HepG2 (cell line): Measurements from ENCODE around the gene TTC19. TPM values are rescaled to one million over a fixed set of nuclear protein-coding genes. Genes with fewer than 3 reads are reported as not detected.

Experiments used
- ATAC-seq: fragments of 200-7000 bp; cut with Tn5 transposase; 3 replicates; pipeline ENCODE4 v1.9.1; 2020; ENCODE audit warnings: mild to moderate bottlenecking, moderate library complexity
- BruUV-seq: library from RNA; stranded (reverse); fragments of 400-500 nt; replicated peaks from 2 replicates; lab custom pipeline; 2021; lab: Mats Ljungman, UMichigan
- CTCF ChIA-PET: fragments of 300-600 bp; formaldehyde crosslinking; extraction: SDS; loops from one replicate; lab custom pipeline; 2021; ENCODE audit warnings: low total read pairs, inconsistent platforms, low intra/inter-chr PET ratio; lab: Yijun Ruan, JAX
- POLR2A ChIA-PET: fragments of 350-600 bp; sonication (Branson Sonifier 250); formaldehyde crosslinking; loops from one replicate; lab custom pipeline; 2020; ENCODE audit warnings: antibody characterized with exemption, inconsistent platforms; lab: Yijun Ruan, JAX
- DNase-seq: peaks from one replicate; pipeline ENCODE4 v3.0.0-alpha.2; 2015; ENCODE audit warnings: low spot score
- FAIRE-seq: peaks from 3 replicates; lab custom pipeline; 2011; peaks lifted over from hg19 to GRCh38; lab: Jason Lieb, UNC
- H2AFZ ChIP-seq: one replicate; pipeline ENCODE4 v1.6.1; 2011; ENCODE audit warnings: low read length, inconsistent platforms
- H3K27ac ChIP-seq: fragments of 300-600 bp; 3 replicates; pipeline ENCODE4 v1.8.0; 2011; ENCODE audit warnings: mixed run types, mild to moderate bottlenecking, mixed read lengths, low read length, inconsistent platforms; ENCODE audit not compliant: insufficient read depth; ENCODE audit errors: extremely low read length
- H3K27me3 ChIP-seq, 2 experiments: fragments of 200-600 bp in 1 of 2; 2 replicates in 1 of 2; 3 replicates in 1 of 2; pipeline versions ENCODE4 v1.6.0 to v1.8.0; 2011; ENCODE audit warnings: low read length in 2 of 2, mild to moderate bottlenecking in 2 of 2, moderate library complexity in 2 of 2, inconsistent platforms in 1 of 2; ENCODE audit not compliant: insufficient read depth in 2 of 2, control insufficient read depth in 1 of 2
- H3K36me3 ChIP-seq, 2 experiments: fragments of 200-600 bp in 1 of 2; replicated peaks in 1 of 2; 2 replicates in 1 of 2; 3 replicates in 1 of 2; pipeline versions ENCODE4 v1.5.1 to v1.8.0; 2011; ENCODE audit warnings: low read length in 2 of 2, inconsistent platforms in 1 of 2; ENCODE audit not compliant: insufficient read depth in 2 of 2, control insufficient read depth in 1 of 2
- H3K4me1 ChIP-seq: 2 replicates; pipeline ENCODE4 v1.5.1; 2012; ENCODE audit warnings: low read length, inconsistent platforms; ENCODE audit not compliant: insufficient read depth
- H3K4me2 ChIP-seq: 2 replicates; pipeline ENCODE4 v1.6.0; 2011; ENCODE audit warnings: low read depth, low read length, inconsistent platforms
- H3K4me3 ChIP-seq, 3 experiments: fragments of 200-600 bp in 1 of 3; sonication (generic), shearing (Covaris generic) in 1 of 3; replicated peaks in 1 of 3; 2 replicates each; pipeline ENCODE4 v1.5.1; 2011 to 2016; ENCODE audit warnings: low read length in 3 of 3, inconsistent platforms in 2 of 3, low read depth in 2 of 3, mild to moderate bottlenecking in 2 of 3, control low read depth in 1 of 3, mixed read lengths in 1 of 3; ENCODE audit not compliant: insufficient read depth in 1 of 3
- H3K79me2 ChIP-seq: one replicate; pipeline ENCODE4 v1.6.1; 2011; ENCODE audit warnings: low read length, inconsistent platforms; ENCODE audit not compliant: insufficient read depth
- H3K9ac ChIP-seq: 2 replicates; pipeline ENCODE4 v1.6.0; 2011; ENCODE audit warnings: mild to moderate bottlenecking, low read depth, low read length, inconsistent platforms; ENCODE audit not compliant: insufficient read depth
- H3K9me3 ChIP-seq: 2 replicates; pipeline ENCODE4 v1.5.1; 2012; ENCODE audit warnings: mild to moderate bottlenecking, low read length
- H4K20me1 ChIP-seq: 2 replicates; pipeline ENCODE4 v1.6.0; 2011; ENCODE audit warnings: inconsistent platforms, mild to moderate bottlenecking, low read length, moderate library complexity; ENCODE audit not compliant: insufficient read depth
- CTCF ChIP-seq: sonication (generic); formaldehyde crosslinking; IDR thresholded peaks from 2 replicates; pipeline ENCODE4 v1.5.0; 2020; ENCODE audit warnings: mild to moderate bottlenecking, missing genetic modification reagents, moderate library complexity
- FOXO1 ChIP-seq: sonication (generic); formaldehyde crosslinking; IDR thresholded peaks from 2 replicates; pipeline ENCODE4 v1.4.0; 2020; ENCODE audit warnings: missing genetic modification reagents
- HOMEZ ChIP-seq: IDR thresholded peaks from 2 replicates; pipeline ENCODE4 v1.6.1; 2016; ENCODE audit warnings: low read depth
- MIER2 ChIP-seq: IDR thresholded peaks from 2 replicates; pipeline ENCODE4 v1.6.1; 2016; ENCODE audit warnings: missing biosample characterization, missing genetic modification reagents
- NFKBIZ ChIP-seq: IDR thresholded peaks from 2 replicates; pipeline ENCODE4 v1.6.1; 2018; ENCODE audit warnings: missing genetic modification reagents, missing compliant biosample characterization
- RBM22 ChIP-seq: fragments of 200-400 bp; formaldehyde crosslinking; optimal IDR thresholded peaks from 2 replicates; pipeline ENCODE3; 2017; ENCODE audit warnings: mild to moderate bottlenecking, low read length, moderate library complexity
- SAP130 ChIP-seq: IDR thresholded peaks from 2 replicates; pipeline ENCODE4 v1.6.1; 2016; ENCODE audit warnings: low read depth
- SMC3 ChIP-seq: IDR thresholded peaks from 2 replicates; pipeline ENCODE4 v1.6.1; 2011; ENCODE audit warnings: low read length, improper control_type of control experiment
- SP1 ChIP-seq, 2 experiments: fragments of 450-650 bp in 1 of 2; sonication (generic) in 1 of 2; formaldehyde crosslinking in 1 of 2; IDR thresholded peaks; 2 replicates each; pipeline versions ENCODE4 v1.4.0 to v1.6.1; 2016 to 2020; ENCODE audit warnings: missing genetic modification reagents in 1 of 2
- STAG1 ChIP-seq: sonication (generic); formaldehyde crosslinking; IDR thresholded peaks from 2 replicates; pipeline ENCODE4 v1.4.0; 2020; ENCODE audit warnings: missing genetic modification reagents
- WGBS: methylation state at CpG from one replicate; pipeline ENCODE4 v1.1.6; 2017; ENCODE audit warnings: low lambda C conversion rate; 5-methylcytosine and 5-hydroxymethylcytosine counted together
- in situ Hi-C: cut with HindIII; loops from 2 replicates; pipeline ENCODE4 v1.10.0; 2017; ENCODE audit warnings: low pct_unique_long_range_greater_than_20kb; ENCODE audit not compliant: extremely low pct_ligation_motif_present
- intact Hi-C: fragments of 100-400 bp; cut with micrococcal nuclease; formaldehyde crosslinking; loops from one replicate; pipeline ENCODE4 v1.10.0; 2022; ENCODE audit not compliant: unreplicated experiment
- polyA plus RNA-seq, 8 experiments: library from polyadenylated mRNA; depleted of rRNA in 3 of 8; stranded (reverse) in 7 of 8; unstranded in 1 of 8; fragments of >200 nt; fragmentation: Illumina TruSeq in 4 of 8; extraction: Trizol in 4 of 8; gene quantifications; 2 replicates each; pipeline versions ENCODE4 v1.2.1 to v1.2.3, GENCODE V29; 2011 to 2016; ENCODE audit warnings: low read depth in 4 of 8, missing spikeins in 1 of 8, mixed read lengths in 1 of 8; ENCODE audit not compliant: insufficient read depth in 1 of 8
- total RNA-seq, 5 experiments: library from RNA; depleted of rRNA; stranded (reverse); fragments of >200 nt; fragmentation: Illumina TruSeq; extraction: Trizol; gene quantifications; 2 replicates each; pipeline ENCODE4 v1.2.3, GENCODE V29; 2016; ENCODE audit warnings: low read depth in 1 of 5
- TF ChIP-seq, protein P1 (sequence below): IDR thresholded peaks from 2 replicates; pipeline ENCODE4 v1.6.1; 2012; ENCODE audit warnings: low read depth, low read length, improper control_type of control experiment

Gene TTC19
- total and polyA plus RNA-seq, 2 of the 13 experiments (the other 11 are each of a cell fraction or from before 2014, with no cell fraction given): 4.4 to 24.3 TPM

DNA sequence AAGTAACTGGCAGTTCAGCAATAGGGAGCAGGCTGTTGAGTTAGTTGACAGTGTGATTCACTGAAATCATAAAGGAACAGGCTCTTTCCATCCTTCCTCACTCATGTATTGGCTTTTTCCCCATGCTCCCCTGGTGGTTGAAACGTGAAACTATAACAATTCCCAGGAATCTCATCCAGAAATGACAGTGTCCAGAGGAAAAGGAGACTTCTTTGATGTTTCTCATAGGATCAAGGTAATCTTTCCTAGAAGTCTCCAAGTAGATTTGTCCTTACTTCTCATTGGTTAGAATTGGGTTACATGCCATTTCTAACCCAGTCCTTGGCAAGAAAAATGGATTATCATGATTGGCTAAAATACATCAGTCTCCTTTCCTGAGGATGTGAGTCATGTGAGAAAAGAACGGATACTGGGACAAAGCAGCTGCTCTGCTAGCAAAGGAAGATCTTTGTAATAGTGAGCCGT lies 14.4 kb downstream of the TTC19 start:
- TF ChIP-seq SAP130 (CRISPR knock-in tag) (peak; percentile 14; the same call in 1 of the 2 replicates), STAG1 (CRISPR knock-in tag) (peak; percentile 45), CTCF (CRISPR knock-in tag) (peak; percentile 28), SP1 (IDR thresholded peaks at IDR 0.05) (no peak), SP1 (CRISPR knock-in tag; IDR thresholded peaks at IDR 0.05) (no peak), HOMEZ (CRISPR knock-in tag) (peak; percentile 78; the same call in 1 of the 2 replicates), SMC3 (0 out of 2 replicates have a peak, but pooled peaks have one; percentile 14), NFKBIZ (CRISPR knock-in tag) (no peak), FOXO1 (CRISPR knock-in tag) (no peak), RBM22 (peak; percentile 17), MIER2 (CRISPR knock-in tag) (no peak)
- TF ChIP-seq, protein P1, sequence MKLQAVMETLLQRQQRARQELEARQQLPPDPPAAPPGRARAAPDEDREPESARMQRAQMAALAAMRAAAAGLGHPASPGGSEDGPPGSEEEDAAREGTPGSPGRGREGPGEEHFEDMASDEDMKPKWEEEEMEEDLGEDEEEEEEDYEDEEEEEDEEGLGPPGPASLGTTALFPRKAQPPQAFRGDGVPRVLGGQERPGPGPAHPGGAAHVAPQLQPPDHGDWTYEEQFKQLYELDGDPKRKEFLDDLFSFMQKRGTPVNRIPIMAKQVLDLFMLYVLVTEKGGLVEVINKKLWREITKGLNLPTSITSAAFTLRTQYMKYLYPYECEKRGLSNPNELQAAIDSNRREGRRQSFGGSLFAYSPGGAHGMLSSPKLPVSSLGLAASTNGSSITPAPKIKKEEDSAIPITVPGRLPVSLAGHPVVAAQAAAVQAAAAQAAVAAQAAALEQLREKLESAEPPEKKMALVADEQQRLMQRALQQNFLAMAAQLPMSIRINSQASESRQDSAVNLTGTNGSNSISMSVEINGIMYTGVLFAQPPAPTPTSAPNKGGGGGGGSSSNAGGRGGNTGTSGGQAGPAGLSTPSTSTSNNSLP: peak; percentile 67
- TF ChIP-seq, all 625 proteins: peak for 7
- WGBS: 61% methylated on average over 3 of the region's 3 CpGs
- Histone ChIP-seq H4K20me1 (no peaks in the 10 kb centered on the region), H3K9me3 (no peaks in the 10 kb centered on the region), H3K4me2 (no peak overlapping the region), H3K9ac (no peak overlapping the region), H3K36me3 (peaks cover 10 to 32% of the 10 kb centered on the region in 2 experiments), H3K4me1 (peaks cover 14% of the 10 kb centered on the region), H3K27me3 (no peaks in the 10 kb centered on the region), H3K4me3 (no peak overlapping the region), H3K27ac (no peak overlapping the region), H2AFZ (no peak overlapping the region), H3K79me2 (peaks cover 10% of the 10 kb centered on the region)
- POLR2A ChIA-PET: no interaction called here
- in situ Hi-C loops: no loop called here
- DNase-seq: peak; percentile 57
- CTCF ChIA-PET: no interaction called here
- FAIRE-seq: peak; percentile 58
- BruUV-seq: no TSS peak
- intact Hi-C loops: no loop called here
- peak; percentile 85 for ATAC-seq
